H9 (cell line): ENCODE data around the gene CAB39. TPM values are rescaled to one million over a fixed set of nuclear protein-coding genes. Genes with fewer than 3 reads are reported as not detected.

ENCODE experiments used
- DNase-seq: peaks from one replicate; pipeline ENCODE4 v3.0.0-alpha.2; 2017
- H2AFZ ChIP-seq: one replicate; pipeline ENCODE4 v1.6.1; 2013; ENCODE audit warnings: mild to moderate bottlenecking, low read length, control low read depth, moderate library complexity
- H2AK5ac ChIP-seq: 2 replicates; pipeline ENCODE4 v1.6.1; 2013; ENCODE audit warnings: low read length, control low read depth, mixed read lengths; ENCODE audit not compliant: insufficient read length
- H2BK120ac ChIP-seq: one replicate; pipeline ENCODE4 v1.6.1; 2013; ENCODE audit warnings: low read depth, mild to moderate bottlenecking, low read length, control low read depth, inconsistent platforms; ENCODE audit not compliant: poor library complexity, severe bottlenecking
- H2BK12ac ChIP-seq: 2 replicates; pipeline ENCODE4 v1.6.1; 2013; ENCODE audit warnings: low read length, control low read depth, mixed read lengths, low read depth; ENCODE audit not compliant: insufficient read length
- H2BK15ac ChIP-seq: 2 replicates; pipeline ENCODE4 v1.6.1; 2013; ENCODE audit warnings: low read depth, low read length, control low read depth
- H2BK20ac ChIP-seq: one replicate; pipeline ENCODE4 v1.6.1; 2013; ENCODE audit warnings: low read depth, mild to moderate bottlenecking, low read length, control low read depth, inconsistent platforms; ENCODE audit not compliant: poor library complexity, severe bottlenecking
- H2BK5ac ChIP-seq: 2 replicates; pipeline ENCODE4 v1.6.1; 2013; ENCODE audit warnings: low read length, control low read depth, mixed read lengths; ENCODE audit not compliant: insufficient read length
- H3K14ac ChIP-seq: 2 replicates; pipeline ENCODE4 v1.6.1; 2013; ENCODE audit warnings: low read length, control low read depth; ENCODE audit not compliant: insufficient read depth
- H3K18ac ChIP-seq: 2 replicates; pipeline ENCODE4 v1.6.1; 2013; ENCODE audit warnings: low read depth, mild to moderate bottlenecking, mixed read lengths, low read length, control low read depth; ENCODE audit not compliant: insufficient read length
- H3K23ac ChIP-seq: 2 replicates; pipeline ENCODE4 v1.6.1; 2013; ENCODE audit warnings: low read length, control low read depth, mixed read lengths, low read depth; ENCODE audit not compliant: insufficient read length
- H3K23me2 ChIP-seq: 2 replicates; pipeline ENCODE4 v1.6.1; 2013; ENCODE audit warnings: low read depth, mild to moderate bottlenecking, mixed read lengths, low read length, control low read depth; ENCODE audit not compliant: insufficient read length, poor library complexity, severe bottlenecking
- H3K27ac ChIP-seq: 2 replicates; pipeline ENCODE4 v1.5.1; 2013; ENCODE audit warnings: low read length, control low read depth, mixed read lengths, low read depth; ENCODE audit not compliant: insufficient read length
- H3K27me3 ChIP-seq: 2 replicates; pipeline ENCODE4 v1.6.1; 2013; ENCODE audit warnings: low read length, control low read depth, inconsistent platforms; ENCODE audit not compliant: insufficient read depth
- H3K4ac ChIP-seq: 2 replicates; pipeline ENCODE4 v1.6.1; 2013; ENCODE audit warnings: low read depth, mild to moderate bottlenecking, control low read depth, inconsistent platforms, low read length, moderate library complexity
- H3K4me1 ChIP-seq: 2 replicates; pipeline ENCODE4 v1.6.1; 2013; ENCODE audit warnings: low read length, control low read depth, inconsistent platforms; ENCODE audit not compliant: insufficient read depth
- H3K4me2 ChIP-seq: 2 replicates; pipeline ENCODE4 v1.6.1; 2013; ENCODE audit warnings: low read length, control low read depth, mixed read lengths; ENCODE audit not compliant: insufficient read length, insufficient read depth
- H3K56ac ChIP-seq: 2 replicates; pipeline ENCODE4 v1.6.1; 2013; ENCODE audit warnings: low read depth, mild to moderate bottlenecking, mixed read lengths, low read length, control low read depth; ENCODE audit not compliant: insufficient read length
- H3K79me1 ChIP-seq: 2 replicates; pipeline ENCODE4 v1.6.1; 2013; ENCODE audit warnings: low read depth, mild to moderate bottlenecking, moderate library complexity, low read length, control low read depth, inconsistent platforms; ENCODE audit not compliant: insufficient read depth, poor library complexity, severe bottlenecking
- H3K79me2 ChIP-seq: 2 replicates; pipeline ENCODE4 v1.6.1; 2013; ENCODE audit warnings: low read length, control low read depth, inconsistent platforms; ENCODE audit not compliant: insufficient read depth
- H3K9ac ChIP-seq: 2 replicates; pipeline ENCODE4 v1.6.1; 2013; ENCODE audit warnings: low read length, control low read depth, mixed read lengths; ENCODE audit not compliant: insufficient read length; ENCODE audit errors: extremely low read depth
- H3K9me3 ChIP-seq: one replicate; pipeline ENCODE4 v1.6.1; 2013; ENCODE audit warnings: low read depth, low read length, inconsistent platforms; ENCODE audit not compliant: control insufficient read depth
- H3T11ph ChIP-seq: one replicate; pipeline ENCODE4 v1.6.1; 2013; ENCODE audit warnings: mild to moderate bottlenecking, low read length, control low read depth, inconsistent platforms
- H4K20me1 ChIP-seq: one replicate; pipeline ENCODE4 v1.6.1; 2013; ENCODE audit not compliant: control insufficient read depth, insufficient read length, insufficient read depth
- H4K5ac ChIP-seq: 2 replicates; pipeline ENCODE4 v1.6.1; 2013; ENCODE audit warnings: low read depth, mild to moderate bottlenecking, mixed read lengths, low read length, control low read depth; ENCODE audit not compliant: insufficient read length
- H4K8ac ChIP-seq: replicated peaks from 2 replicates; pipeline ENCODE4 v1.6.1; 2013; ENCODE audit warnings: low read length, control low read depth, mixed read lengths, low read depth; ENCODE audit not compliant: insufficient read length
- H4K91ac ChIP-seq: 2 replicates; pipeline ENCODE4 v1.6.1; 2013; ENCODE audit warnings: low read depth, mild to moderate bottlenecking, moderate library complexity, mixed read lengths, low read length, control low read depth; ENCODE audit not compliant: insufficient read length
- H3K27ac Mint-ChIP-seq, 3 experiments: 2 replicates in 2 of 3; 3 replicates in 1 of 3; pipeline ENCODE4 v1.8.0; 2020 to 2021; ENCODE audit warnings: mixed read lengths in 3 of 3, mild to moderate bottlenecking in 1 of 3, moderate library complexity in 1 of 3
- H3K27me3 Mint-ChIP-seq: 2 replicates; pipeline ENCODE4 v1.8.0; 2021; ENCODE audit warnings: low read depth, mild to moderate bottlenecking, moderate library complexity, mixed read lengths
- H3K36me3 Mint-ChIP-seq, 3 experiments: 2 replicates in 2 of 3; 3 replicates in 1 of 3; pipeline ENCODE4 v1.8.0; 2020 to 2021; ENCODE audit warnings: low read depth in 3 of 3, mixed read lengths in 3 of 3; ENCODE audit not compliant: insufficient read depth in 1 of 3
- H3K4me1 Mint-ChIP-seq, 2 experiments: 2 replicates each; pipeline ENCODE4 v1.8.0; 2020; ENCODE audit warnings: mixed read lengths in 2 of 2
- H3K4me3 Mint-ChIP-seq, 2 experiments: 2 replicates in 1 of 2; 3 replicates in 1 of 2; pipeline ENCODE4 v1.8.0; 2020 to 2021; ENCODE audit warnings: mild to moderate bottlenecking in 2 of 2, mixed read lengths in 2 of 2, moderate library complexity in 1 of 2
- H3K9me3 Mint-ChIP-seq, 2 experiments: 2 replicates in 1 of 2; 3 replicates in 1 of 2; pipeline ENCODE4 v1.8.0; 2020; ENCODE audit warnings: mild to moderate bottlenecking in 2 of 2, mixed read lengths in 2 of 2, moderate library complexity in 1 of 2
- WGBS: extraction: QIAGEN DNeasy Blood & Tissue Kit; methylation state at CpG from one replicate; pipeline ENCODE4 v1.1.7; 2013; ENCODE audit warnings: missing lambda C conversion rate, low lambda C conversion rate, mixed read lengths; ENCODE audit not compliant: insufficient read length; ENCODE audit errors: extremely low coverage; 5-methylcytosine and 5-hydroxymethylcytosine counted together
- total RNA-seq: library from RNA; stranded (reverse); gene quantifications from 2 replicates; pipeline ENCODE4 v1.2.1, GENCODE V29; 2021
- TF ChIP-seq, protein P1 (sequence below): fragments of 200-600 bp; sonication (generic); conservative IDR thresholded peaks from 3 replicates; pipeline ENCODE4 v1.8.0; 2021; ENCODE audit warnings: antibody characterized with exemption, mild to moderate bottlenecking

CAB39 gene
- total RNA-seq, 1 experiment from 2014 or later: 42.7 TPM

DNA sequence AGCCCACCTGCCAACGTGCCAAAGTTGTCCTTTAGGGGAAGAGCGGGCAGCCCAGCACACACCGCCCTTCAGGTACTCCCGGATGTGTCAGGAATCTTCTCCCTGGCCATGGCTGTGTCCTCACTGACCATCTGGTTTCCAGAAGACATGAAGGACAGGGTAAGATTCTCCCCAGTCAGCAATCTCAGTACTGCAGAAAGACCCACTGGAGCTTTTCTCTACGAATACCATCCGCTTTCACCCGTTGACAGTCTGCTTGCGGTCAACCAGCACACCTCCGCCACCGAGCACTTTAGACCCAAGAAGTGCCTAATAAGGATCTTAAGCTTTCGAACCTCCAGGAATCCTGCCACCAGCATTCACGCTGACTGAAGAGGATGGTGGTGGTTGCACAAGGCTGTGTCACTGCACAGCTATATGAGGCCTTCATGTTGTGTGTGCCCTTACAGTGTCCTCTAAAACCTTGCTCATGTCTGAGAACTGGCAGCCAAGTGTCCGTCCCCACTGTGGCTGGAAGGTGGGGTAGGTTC, 109.4 kb downstream of the CAB39 start:
- H3K79me1 ChIP-seq: no peaks in the 10 kb centered on the region
- no peaks in the 10 kb centered on the region for H3K27me3 ChIP-seq
- TF ChIP-seq, protein P1, sequence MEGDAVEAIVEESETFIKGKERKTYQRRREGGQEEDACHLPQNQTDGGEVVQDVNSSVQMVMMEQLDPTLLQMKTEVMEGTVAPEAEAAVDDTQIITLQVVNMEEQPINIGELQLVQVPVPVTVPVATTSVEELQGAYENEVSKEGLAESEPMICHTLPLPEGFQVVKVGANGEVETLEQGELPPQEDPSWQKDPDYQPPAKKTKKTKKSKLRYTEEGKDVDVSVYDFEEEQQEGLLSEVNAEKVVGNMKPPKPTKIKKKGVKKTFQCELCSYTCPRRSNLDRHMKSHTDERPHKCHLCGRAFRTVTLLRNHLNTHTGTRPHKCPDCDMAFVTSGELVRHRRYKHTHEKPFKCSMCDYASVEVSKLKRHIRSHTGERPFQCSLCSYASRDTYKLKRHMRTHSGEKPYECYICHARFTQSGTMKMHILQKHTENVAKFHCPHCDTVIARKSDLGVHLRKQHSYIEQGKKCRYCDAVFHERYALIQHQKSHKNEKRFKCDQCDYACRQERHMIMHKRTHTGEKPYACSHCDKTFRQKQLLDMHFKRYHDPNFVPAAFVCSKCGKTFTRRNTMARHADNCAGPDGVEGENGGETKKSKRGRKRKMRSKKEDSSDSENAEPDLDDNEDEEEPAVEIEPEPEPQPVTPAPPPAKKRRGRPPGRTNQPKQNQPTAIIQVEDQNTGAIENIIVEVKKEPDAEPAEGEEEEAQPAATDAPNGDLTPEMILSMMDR: no peak
- no peak overlapping the region for H3K27ac ChIP-seq
- peaks cover 2% of the 10 kb centered on the region; the same call in 1 of the 2 replicates for H3K27me3 Mint-ChIP-seq
- no peak overlapping the region for H2BK5ac ChIP-seq
- H2AFZ ChIP-seq: no peak overlapping the region
- H4K20me1 ChIP-seq: no peaks in the 10 kb centered on the region
- no peak overlapping the region for H3K56ac ChIP-seq
- no peaks in the 10 kb centered on the region for H3K79me2 ChIP-seq
- no peak overlapping the region for H2BK120ac ChIP-seq
- H2BK15ac ChIP-seq: no peak overlapping the region
- H3K9me3 ChIP-seq: no peaks in the 10 kb centered on the region
- no peaks in the 10 kb centered on the region for H3K4me1 ChIP-seq
- H2BK12ac ChIP-seq: no peak overlapping the region
- H3K9ac ChIP-seq: no peak overlapping the region
- no peak overlapping the region for H3K23ac ChIP-seq
- no peak overlapping the region for H3K18ac ChIP-seq
- H4K91ac ChIP-seq: no peak overlapping the region
- H3K14ac ChIP-seq: no peak overlapping the region
- H3K4me2 ChIP-seq: no peak overlapping the region
- H4K8ac ChIP-seq: no peak overlapping the region
- no peak overlapping the region for H3K4me3 Mint-ChIP-seq
- WGBS: no CpG with 5 or more reads among the region's 13 CpGs
- no peak overlapping the region for H3K27ac Mint-ChIP-seq
- DNase-seq: no peak
- H4K5ac ChIP-seq: no peak overlapping the region
- no peaks in the 10 kb centered on the region; a peak in 1 of 5 replicates for H3K9me3 Mint-ChIP-seq
- no peak overlapping the region for H2AK5ac ChIP-seq
- peaks cover 10 to 11% of the 10 kb centered on the region in 2 experiments for H3K4me1 Mint-ChIP-seq
- H2BK20ac ChIP-seq: no peak overlapping the region
- H3K23me2 ChIP-seq: no peaks in the 10 kb centered on the region
- H3T11ph ChIP-seq: no peak overlapping the region
- H3K4ac ChIP-seq: no peak overlapping the region
- H3K36me3 Mint-ChIP-seq: peaks cover 6 to 17% (median 15%) of the 10 kb centered on the region in 3 experiments; a peak in 6 of 7 replicates
